GM20431 (cell line): ENCODE results near the gene LMTK2.
"Not testable (repeated sequence)": the region's sequence is repeated elsewhere in the genome, so short reads cannot be mapped to it uniquely, and the experiment has no call there.

Experiments
- in situ Hi-C: fragments of 300-500 bp; cut with MseI, MboI; formaldehyde crosslinking; loops from one replicate; pipeline ENCODE4 v1.15.0; 2020; ENCODE audit warnings: low sequenced_read_pairs; ENCODE audit not compliant: unreplicated experiment

The LMTK2 gene

DNA sequence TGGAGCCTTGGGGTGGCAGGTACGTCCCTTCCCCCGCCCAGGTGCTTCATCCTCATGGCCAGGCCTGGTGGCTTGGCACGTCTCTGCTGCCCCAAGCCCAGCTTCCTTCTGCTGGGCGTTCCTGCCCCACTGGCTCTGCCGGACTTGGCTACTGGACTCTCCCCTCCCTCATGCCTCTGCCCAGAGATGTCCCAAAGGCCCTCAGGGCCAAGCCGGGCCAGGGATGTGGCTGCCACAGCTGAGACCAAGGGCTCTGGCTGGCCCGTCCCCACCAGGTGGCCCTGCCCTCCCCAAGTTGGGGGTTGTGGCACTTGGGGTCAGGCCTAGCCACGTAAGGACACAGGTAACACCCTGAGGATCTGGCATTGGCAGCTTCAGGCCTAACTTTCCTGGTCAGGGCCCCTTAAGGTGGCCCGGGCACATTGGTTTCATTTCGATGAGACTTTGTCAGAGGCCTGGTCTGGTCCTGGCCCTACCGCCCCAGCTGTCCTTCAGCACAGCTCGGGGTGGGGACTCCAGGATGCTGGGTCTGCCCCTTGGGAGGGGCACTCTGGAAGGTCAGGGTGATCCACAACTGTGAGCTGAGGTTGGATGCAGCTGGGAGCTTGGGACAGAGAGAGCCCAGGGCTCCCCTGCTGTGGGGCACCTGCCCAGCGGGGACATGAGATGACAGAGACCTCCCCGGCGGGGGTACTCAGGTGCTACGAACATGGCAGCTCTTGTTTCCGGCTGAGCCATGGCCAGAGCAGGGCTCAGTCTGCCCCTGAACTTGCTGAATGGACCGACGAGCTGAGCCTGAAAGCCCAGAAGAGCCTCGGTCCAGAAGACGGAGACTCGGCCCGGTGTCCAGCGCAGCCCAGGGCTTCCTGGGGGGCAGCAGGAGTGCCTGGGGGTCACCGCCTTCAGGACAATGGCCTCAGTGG lies 107.5 kb downstream of the LMTK2 start:
- in situ Hi-C loops: no loop called here

GRCh38 chr7:98214811-98215321 lies 108.2 kb downstream of the LMTK2 start:
- in situ Hi-C loops: no loop called here

DNA sequence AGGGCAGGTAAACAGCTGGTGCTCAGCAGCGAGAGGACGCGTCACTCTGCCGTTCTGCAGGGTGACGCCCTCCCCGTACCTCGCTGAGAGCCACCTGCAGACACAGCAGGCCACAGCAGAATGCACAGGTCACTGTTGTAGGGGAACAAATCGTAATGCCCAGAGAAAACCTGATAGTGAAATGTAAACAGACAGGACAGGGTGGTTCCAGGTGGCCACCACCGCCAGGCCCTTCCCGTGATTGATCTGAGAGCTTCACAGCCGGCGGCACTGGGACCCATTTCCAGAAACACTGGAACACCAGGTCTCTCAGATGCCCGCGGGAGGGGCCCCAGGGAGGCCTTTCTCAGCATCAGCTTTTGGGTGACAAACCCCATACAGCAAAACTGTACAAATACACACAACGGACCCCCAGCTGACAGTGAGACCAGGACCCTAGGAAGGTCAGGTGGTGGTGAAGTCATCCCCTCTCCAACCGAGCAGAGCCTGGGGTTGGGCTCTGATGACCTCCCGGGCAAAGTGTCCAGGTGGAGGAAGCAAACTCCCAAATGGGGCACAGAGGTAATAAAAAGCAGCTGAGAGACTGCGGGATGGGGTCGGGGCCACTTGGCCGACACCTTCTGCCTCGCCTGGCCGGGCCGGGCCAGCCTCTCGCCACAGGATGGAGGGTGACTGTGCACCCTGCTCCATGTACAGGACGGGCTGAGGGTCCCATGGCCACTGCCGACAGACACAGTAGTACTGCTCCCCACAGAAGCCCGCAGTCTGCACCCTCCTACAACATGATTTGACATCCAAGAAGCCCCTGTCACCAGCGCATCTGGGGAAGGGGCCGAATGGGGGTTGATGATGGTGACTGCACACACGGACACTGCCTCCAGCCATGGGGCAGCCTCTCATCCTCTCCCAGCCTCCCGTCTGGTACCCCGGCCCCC lies 109.2 kb downstream of the LMTK2 start:
- in situ Hi-C loops: no loop called here

- in situ Hi-C loops: no loop called here
Measured at GRCh38 chr7:98216941-98217622, 110.4 kb downstream of the LMTK2 start.

GRCh38 chr7:98217623-98218582 lies 111.2 kb downstream of the LMTK2 start:
- in situ Hi-C loops: no loop called here

DNA sequence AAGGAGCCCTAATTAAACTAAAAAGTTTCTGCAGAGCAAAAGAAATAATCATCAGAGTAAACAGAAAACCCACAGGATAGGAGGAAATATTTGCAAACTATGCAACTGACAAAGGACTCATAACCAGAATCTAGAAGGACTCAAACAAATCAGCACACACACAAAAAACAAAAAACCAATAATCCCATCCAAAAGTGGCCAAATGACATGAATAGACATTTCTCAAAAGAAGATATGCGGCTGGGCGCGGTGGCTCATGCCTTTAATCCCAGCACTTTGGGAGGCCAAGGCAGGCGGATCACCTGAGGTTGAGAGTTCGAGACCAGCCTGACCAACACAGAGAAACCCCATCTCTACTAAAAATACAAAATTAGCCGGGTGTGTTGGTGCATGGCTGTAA lies 112.7 kb downstream of the LMTK2 start:
- in situ Hi-C loops: not testable (repeated sequence)

- in situ Hi-C loops: no loop called here
Measured at GRCh38 chr7:98221611-98222532, 115.2 kb downstream of the LMTK2 start.

- in situ Hi-C loops: no loop called here
Measured at GRCh38 chr7:98222533-98223195, 116.0 kb downstream of the LMTK2 start.

GRCh38 chr7:98223351-98223897 lies 116.8 kb downstream of the LMTK2 start:
- in situ Hi-C loops: no loop called here

- in situ Hi-C loops: no loop called here
Measured at GRCh38 chr7:98223898-98224700, 117.4 kb downstream of the LMTK2 start.

- in situ Hi-C loops: no loop called here
Measured at GRCh38 chr7:98224701-98225181, 118.1 kb downstream of the LMTK2 start.

GRCh38 chr7:98225913-98226614 lies 119.4 kb downstream of the LMTK2 start:
- in situ Hi-C loops: no loop called here

- in situ Hi-C loops: no loop called here
Measured at GRCh38 chr7:98227939-98228338, 121.3 kb downstream of the LMTK2 start.

GRCh38 chr7:98228801-98229200 lies 122.1 kb downstream of the LMTK2 start:
- in situ Hi-C loops: no loop called here

DNA sequence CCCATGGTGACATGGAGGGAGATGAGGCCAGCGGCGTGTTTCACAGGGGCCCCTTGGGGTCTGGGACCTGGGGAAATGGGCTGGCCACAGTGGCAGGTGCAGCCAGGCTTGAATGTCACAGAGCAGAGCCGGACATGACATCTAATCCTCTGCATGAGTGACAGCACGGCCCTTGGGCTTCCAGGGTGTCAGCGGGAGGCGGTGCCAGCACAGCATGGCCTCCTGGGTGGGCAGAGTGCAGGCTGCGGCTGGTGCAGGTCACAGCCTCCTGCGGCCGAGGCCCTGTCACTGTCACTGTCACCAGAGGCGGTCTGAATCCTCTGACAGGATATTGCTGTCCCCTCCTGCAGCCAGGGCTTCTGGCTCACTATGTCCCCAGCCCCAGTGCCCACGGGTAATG lies 122.8 kb downstream of the LMTK2 start:
- in situ Hi-C loops: no loop called here
